Stimulated activated naive CD4-positive, alpha-beta T cell treated with Interleukin-2 at 50 U/mL for 16 hours (primary cell): ENCODE measurements around the gene TUBA3C.

Source experiments
- DNase-seq: peaks from one replicate; lab custom pipeline; 2025; lab: John Stamatoyannopoulos, UW

Gene TUBA3C

GRCh38 chr13:19161308-19161707, 20.3 kb downstream of the TUBA3C start:
- no peak for DNase-seq

GRCh38 chr13:19159761-19160420, 21.7 kb downstream of the TUBA3C start:
- DNase-seq, result no peak

- no peak for DNase-seq
Observed at GRCh38 chr13:19159181-19159580, 22.4 kb downstream of the TUBA3C start.

- no peak for DNase-seq
Observed at GRCh38 chr13:19158526-19159174, 23.0 kb downstream of the TUBA3C start.

GRCh38 chr13:19158006-19158405, 23.6 kb downstream of the TUBA3C start:
- no peak for DNase-seq

- DNase-seq, result no peak
Observed at GRCh38 chr13:19157461-19157860, 24.2 kb downstream of the TUBA3C start.

GRCh38 chr13:19156013-19156825, 25.4 kb downstream of the TUBA3C start:
- DNase-seq, result no peak

- no peak for DNase-seq
Observed at GRCh38 chr13:19155321-19155861, 26.2 kb downstream of the TUBA3C start.

- no peak for DNase-seq
Observed at GRCh38 chr13:19154843-19155242, 26.8 kb downstream of the TUBA3C start.

GRCh38 chr13:19153782-19154450, 27.7 kb downstream of the TUBA3C start:
- no peak for DNase-seq

GRCh38 chr13:19152403-19152802, 29.2 kb downstream of the TUBA3C start:
- no peak for DNase-seq

- DNase-seq, result no peak
Observed at GRCh38 chr13:19151581-19152263, 29.9 kb downstream of the TUBA3C start.

- DNase-seq, result no peak
Observed at GRCh38 chr13:19150712-19151228, 30.9 kb downstream of the TUBA3C start.

GRCh38 chr13:19150226-19150625, 31.4 kb downstream of the TUBA3C start:
- DNase-seq, result no peak

- no peak for DNase-seq
Observed at GRCh38 chr13:19148561-19148960, 33.1 kb downstream of the TUBA3C start.
